Measurements from ENCODE around the gene PEX11B.

PEX11B gene

DNA sequence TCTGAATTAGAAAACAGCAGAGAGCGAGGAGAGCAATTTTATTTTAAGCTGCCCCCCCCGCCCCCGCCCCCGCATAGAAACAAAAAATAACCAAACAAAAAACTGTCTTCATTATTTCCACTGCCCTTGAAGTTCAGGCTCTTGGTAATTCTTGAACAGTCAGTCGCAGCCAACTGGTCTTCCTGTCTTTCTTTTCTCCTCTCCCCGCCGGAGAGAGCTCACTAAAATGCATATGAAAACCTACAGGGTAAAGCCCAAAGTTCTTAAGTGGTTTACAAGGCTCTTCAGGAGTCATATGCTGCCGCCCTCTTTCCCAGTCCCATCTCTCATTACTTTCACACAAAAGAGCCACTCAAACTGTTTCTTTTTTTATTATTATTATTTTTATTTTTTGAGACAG lies 31.7 kb downstream of the PEX11B start:
- TF ChIP-seq, protein P1, sequence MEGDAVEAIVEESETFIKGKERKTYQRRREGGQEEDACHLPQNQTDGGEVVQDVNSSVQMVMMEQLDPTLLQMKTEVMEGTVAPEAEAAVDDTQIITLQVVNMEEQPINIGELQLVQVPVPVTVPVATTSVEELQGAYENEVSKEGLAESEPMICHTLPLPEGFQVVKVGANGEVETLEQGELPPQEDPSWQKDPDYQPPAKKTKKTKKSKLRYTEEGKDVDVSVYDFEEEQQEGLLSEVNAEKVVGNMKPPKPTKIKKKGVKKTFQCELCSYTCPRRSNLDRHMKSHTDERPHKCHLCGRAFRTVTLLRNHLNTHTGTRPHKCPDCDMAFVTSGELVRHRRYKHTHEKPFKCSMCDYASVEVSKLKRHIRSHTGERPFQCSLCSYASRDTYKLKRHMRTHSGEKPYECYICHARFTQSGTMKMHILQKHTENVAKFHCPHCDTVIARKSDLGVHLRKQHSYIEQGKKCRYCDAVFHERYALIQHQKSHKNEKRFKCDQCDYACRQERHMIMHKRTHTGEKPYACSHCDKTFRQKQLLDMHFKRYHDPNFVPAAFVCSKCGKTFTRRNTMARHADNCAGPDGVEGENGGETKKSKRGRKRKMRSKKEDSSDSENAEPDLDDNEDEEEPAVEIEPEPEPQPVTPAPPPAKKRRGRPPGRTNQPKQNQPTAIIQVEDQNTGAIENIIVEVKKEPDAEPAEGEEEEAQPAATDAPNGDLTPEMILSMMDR (IDR thresholded peaks at IDR 0.05; ENCODE audit: borderline replicate concordance, insufficient read depth, low read depth, low read length): no peak
- no peak overlapping the region for H3K4me3 ChIP-seq (ENCODE audit: low read depth, low read length)

DNA sequence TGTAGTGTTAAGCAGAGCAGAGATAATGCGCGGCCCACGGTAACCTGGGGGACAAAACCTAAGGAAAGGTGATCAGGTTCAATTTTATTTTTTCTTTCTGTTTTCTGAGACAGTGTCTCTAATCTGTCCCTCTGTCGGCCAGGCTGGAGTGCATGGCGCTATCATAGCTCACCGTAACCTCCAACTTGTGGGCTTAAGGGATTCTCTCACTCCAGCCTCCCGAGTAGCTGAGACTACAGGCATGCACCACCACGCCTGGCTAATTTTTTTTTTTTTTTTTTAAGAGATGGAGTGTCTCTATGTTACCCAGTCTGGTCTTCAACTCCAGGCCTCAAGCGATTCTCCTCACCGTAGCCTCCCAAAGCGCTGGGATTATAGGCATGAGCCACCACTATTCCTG lies 32.1 kb downstream of the PEX11B start:
- TF ChIP-seq, protein P1 (IDR thresholded peaks at IDR 0.05; ENCODE audit: borderline replicate concordance, insufficient read depth, low read depth, low read length): no peak
- peak overlapping the region; percentile 67 for H3K4me3 ChIP-seq (ENCODE audit: low read depth, low read length)

DNA sequence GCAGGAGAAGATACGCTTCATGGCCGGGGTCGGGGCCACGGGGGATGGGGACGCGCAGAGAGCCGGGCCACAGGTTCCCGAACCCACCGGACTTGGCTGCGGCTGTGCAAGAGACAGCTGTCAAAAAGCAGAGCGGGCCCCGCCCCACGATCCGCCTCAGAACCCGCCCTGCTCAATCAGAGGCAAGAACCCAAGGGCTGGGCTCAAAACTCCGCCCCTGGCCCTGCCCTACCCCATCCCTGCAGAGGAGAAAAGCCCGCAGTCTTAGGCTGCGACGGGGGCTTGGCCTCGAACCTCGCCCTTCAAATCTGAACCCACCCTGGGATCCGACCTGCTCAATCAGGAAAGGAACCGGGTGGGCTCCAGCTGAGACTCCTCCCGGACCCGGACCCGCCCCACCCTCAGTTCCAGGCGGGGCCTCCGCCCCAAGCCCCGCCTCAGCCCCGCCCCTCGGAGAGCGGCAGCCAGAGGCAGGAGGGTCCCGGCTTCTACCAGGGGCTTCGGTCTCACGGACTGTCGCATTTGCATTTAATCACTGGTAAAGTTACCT lies 32.7 kb downstream of the PEX11B start, which contains the start of gene ANKRD35:
Gene ANKRD35 (minus strand): TSS at position 129 of the 550 bp plus-strand sequence. CDS start 108 bp downstream, at position 21.
- H3K4me3 ChIP-seq (ENCODE audit: low read depth, low read length): peak within 1 kb of the TSS; percentile 67
- TF ChIP-seq, protein P1 (IDR thresholded peaks at IDR 0.05; ENCODE audit: borderline replicate concordance, insufficient read depth, low read depth, low read length): no peak

DNA sequence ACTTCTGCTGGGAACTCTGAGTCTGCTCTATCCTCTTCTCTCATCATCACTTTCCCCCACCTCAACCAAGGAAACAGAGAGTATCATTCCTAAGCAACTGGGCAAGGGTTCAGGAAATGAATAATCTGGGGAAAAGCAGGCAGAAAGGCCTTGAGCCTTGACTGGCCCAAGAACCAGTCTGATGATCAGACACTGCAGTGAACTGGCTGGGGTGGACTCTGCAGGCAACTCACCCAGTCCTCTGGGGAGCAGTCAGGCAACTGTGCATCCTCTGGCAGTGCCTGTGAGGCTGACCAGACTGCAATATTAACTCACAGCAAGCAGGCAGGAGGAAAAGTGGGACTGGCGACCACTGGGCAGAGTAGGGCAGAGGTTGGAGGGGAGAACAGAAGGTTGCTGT lies 33.8 kb downstream of the PEX11B start:
- TF ChIP-seq, protein P1 (IDR thresholded peaks at IDR 0.05; ENCODE audit: borderline replicate concordance, insufficient read depth, low read depth, low read length): no peak

DNA sequence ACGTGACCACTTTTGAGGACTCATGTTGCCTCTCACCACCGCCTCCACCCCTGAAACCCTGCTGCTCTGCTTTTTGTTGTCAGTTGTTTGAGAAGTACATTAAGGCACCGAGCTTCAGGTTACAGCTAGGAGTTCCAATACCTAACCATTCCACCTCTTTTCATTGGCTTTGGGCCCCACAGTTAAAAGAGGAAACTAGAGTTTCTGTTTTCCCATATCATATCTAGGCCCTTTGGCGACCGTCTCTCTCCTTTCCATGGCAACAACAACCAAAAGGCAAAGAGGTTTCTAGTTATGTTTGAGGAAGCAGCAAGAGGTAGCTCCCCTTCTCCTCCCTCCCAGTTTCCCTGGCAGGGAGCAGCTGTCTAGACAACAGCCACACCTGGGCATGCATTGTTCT lies 38.7 kb downstream of the PEX11B start:
- TF ChIP-seq, protein P1 (IDR thresholded peaks at IDR 0.05; ENCODE audit: borderline replicate concordance, insufficient read depth, low read depth, low read length): no peak
- no peak overlapping the region for H3K4me3 ChIP-seq (ENCODE audit: low read depth, low read length)

More for the DNA sequence above, 33.8 kb downstream of the PEX11B start:
- H3K4me3 ChIP-seq (ENCODE audit: low read depth, low read length): no peak overlapping the region

DNA sequence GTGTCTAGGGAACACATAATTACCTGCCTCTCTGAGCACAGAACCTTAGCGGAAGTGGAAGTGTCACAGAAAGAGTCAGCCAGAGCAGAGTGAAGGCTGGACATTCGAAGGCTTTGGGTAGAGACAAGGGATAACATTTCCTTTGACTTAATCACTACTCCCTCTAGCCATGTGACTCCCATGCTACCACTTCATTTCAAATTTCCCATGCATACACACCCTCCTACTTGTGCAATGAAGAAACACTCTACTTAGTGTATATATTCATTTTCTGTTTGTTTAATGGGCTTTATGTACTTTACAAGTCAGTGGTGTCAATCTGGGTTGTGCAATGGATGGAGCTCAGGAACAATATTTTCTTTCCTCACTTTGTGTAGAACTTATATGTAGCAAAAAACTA lies 39.8 kb downstream of the PEX11B start:
- H3K4me3 ChIP-seq (ENCODE audit: low read depth, low read length): no peak overlapping the region

More for the DNA sequence above, 39.8 kb downstream of the PEX11B start:
- TF ChIP-seq, protein P1 (IDR thresholded peaks at IDR 0.05; ENCODE audit: borderline replicate concordance, insufficient read depth, low read depth, low read length): no peak

Data from GM12875 (cell line).